Activated CD8-positive, alpha-beta T cell treated with anti-CD3 and anti-CD28 coated beads, Interleukin-2, amount 10 ng/mL, durations not matched to agents 7 days and 5 days (primary cell): Measurements from ENCODE around the gene MAP3K3. TPM values are rescaled to one million over a fixed set of nuclear protein-coding genes. Genes with fewer than 3 reads are reported as not detected.
A peak's percentile ranks its signal among the peaks of the same experiment; 100 is the strongest.

ENCODE experiments used
- ATAC-seq: fragments of 150-1000 bp; cut with Tn5 transposase; one replicate; pipeline ENCODE4 v1.10.0; 2021; ENCODE audit warnings: moderate library complexity
- CTCF ChIA-PET: fragments of 350-600 bp; sonication (Branson Sonifier 250); formaldehyde crosslinking; loops from one replicate; lab custom pipeline; 2021; ENCODE audit warnings: antibody characterized with exemption; lab: Charles Lee
- POLR2A ChIA-PET: fragments of 350-600 bp; sonication (Branson Sonifier 250); formaldehyde crosslinking; loops from one replicate; lab custom pipeline; 2021; ENCODE audit warnings: antibody characterized with exemption; lab: Charles Lee
- DNase-seq: peaks from one replicate; pipeline ENCODE4 v3.0.0-alpha.2; 2020
- H3K27ac Mint-ChIP-seq: one replicate; pipeline ENCODE4 v1.8.0; 2021; ENCODE audit warnings: mild to moderate bottlenecking, mixed read lengths
- H3K27me3 Mint-ChIP-seq: one replicate; pipeline ENCODE4 v1.8.0; 2021; ENCODE audit warnings: low read depth, mixed read lengths
- H3K36me3 Mint-ChIP-seq: one replicate; pipeline ENCODE4 v1.8.0; 2021; ENCODE audit warnings: low read depth, mixed read lengths
- H3K4me1 Mint-ChIP-seq: one replicate; pipeline ENCODE4 v1.8.0; 2021; ENCODE audit warnings: low read depth, mixed read lengths
- H3K4me3 Mint-ChIP-seq: one replicate; pipeline ENCODE4 v1.8.0; 2021; ENCODE audit warnings: mild to moderate bottlenecking, mixed read lengths
- H3K9me3 Mint-ChIP-seq: one replicate; pipeline ENCODE4 v1.8.0; 2022; ENCODE audit warnings: mixed read lengths; ENCODE audit not compliant: insufficient read depth
- total RNA-seq, 2 experiments: library from RNA; stranded (reverse); gene quantifications; one replicate each; pipeline ENCODE4 v1.2.3, GENCODE V29; 2021

Gene MAP3K3
- total RNA-seq, 2 experiments from 2014 or later: 31.4 to 32.8 TPM

DNA sequence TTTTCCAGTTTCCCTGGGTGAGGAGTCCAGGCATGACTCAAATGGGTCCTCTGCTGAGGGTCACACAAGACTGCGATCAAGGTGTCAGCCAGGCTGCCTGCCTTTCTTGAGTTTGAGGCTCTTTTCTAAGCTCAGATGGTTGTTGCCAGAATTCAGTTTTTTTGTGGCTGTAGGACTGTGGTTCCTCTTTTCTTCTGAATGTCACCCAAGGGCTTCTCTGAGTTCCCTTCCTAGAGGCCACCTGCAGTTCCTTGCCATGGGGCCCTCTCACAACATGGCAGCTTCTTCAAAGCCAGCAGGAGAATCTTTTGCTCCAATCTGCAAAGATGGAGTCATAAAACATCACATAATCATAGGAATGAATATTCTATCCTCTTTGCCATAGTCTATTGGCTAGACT is 60.2 kb downstream of the MAP3K3 start:
- Mint-ChIP-seq H3K27ac (no peak overlapping the region), H3K36me3 (peaks cover 22% of the 10 kb centered on the region), H3K27me3 (no peaks in the 10 kb centered on the region), H3K4me1 (no peaks in the 10 kb centered on the region), H3K4me3 (no peak overlapping the region), H3K9me3 (no peaks in the 10 kb centered on the region)
- ChIA-PET POLR2A (interaction anchor here (0.7 to 2.7 kb wide), 3 partner anchors 11 to 16 kb away, joined by 3 to 13 read pairs (median 4); no protein-coding TSS in a partner anchor), CTCF (interaction anchor here (1.1 to 3.3 kb wide), 2 partner anchors 27 to 87 kb away, joined by 3 to 11 read pairs; no protein-coding TSS in a partner anchor)
- no peak for DNase-seq
- ATAC-seq: no peak

DNA sequence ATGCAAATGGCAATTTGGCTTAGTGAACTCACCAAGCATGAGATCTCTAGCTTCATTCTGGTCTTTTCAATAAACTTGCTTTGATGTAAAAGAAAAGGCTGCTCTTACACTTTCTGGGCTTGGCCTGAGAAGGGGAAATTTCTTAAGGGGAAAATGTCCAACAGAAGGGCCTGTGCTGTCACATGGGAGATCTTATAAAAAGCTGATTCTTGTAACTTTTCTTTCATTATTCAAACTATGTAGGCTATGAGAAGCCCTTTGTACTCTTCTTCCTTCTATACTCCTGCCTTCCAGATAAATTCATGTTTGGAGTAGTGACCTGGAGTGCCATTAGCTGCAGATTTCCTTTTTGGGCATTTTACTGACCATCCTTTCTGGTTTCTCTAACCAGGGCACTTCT is 60.8 kb downstream of the MAP3K3 start:
- Mint-ChIP-seq H3K4me3 (no peak overlapping the region), H3K27ac (no peak overlapping the region), H3K4me1 (no peaks in the 10 kb centered on the region), H3K36me3 (peaks cover 21% of the 10 kb centered on the region), H3K27me3 (no peaks in the 10 kb centered on the region), H3K9me3 (no peaks in the 10 kb centered on the region)
- ChIA-PET CTCF (interaction anchor here (1.0 to 3.3 kb wide), 4 partner anchors 15 to 87 kb away, joined by 3 to 11 read pairs (median 4); no protein-coding TSS in a partner anchor), POLR2A (interaction anchor here (0.7 to 2.7 kb wide), 4 partner anchors 10 to 18 kb away, joined by 3 to 13 read pairs (median 4); partner anchors contain the start of gene LIMD2)
- DNase-seq (no peak), ATAC-seq (no peak)

DNA sequence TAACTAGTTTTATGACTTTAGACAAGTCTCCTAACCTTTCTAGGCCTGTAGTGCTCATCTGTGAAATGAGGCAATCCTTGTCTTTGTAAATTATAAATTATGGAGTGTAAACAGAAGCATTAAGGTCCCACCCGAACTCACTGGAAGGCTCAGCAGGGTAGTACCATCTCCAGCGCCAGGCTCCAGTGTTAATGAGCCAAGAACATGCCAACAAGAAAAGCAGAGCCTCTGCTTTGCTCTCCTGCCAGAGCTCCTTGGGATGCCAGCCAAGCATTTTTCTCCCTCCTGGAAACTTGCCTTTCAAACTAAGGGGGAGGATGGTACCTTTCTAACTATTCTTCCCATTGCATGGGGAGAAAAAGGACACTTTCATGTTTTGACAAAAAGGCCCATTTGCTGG is 62.8 kb downstream of the MAP3K3 start:
- Mint-ChIP-seq H3K4me1 (no peaks in the 10 kb centered on the region), H3K27me3 (no peaks in the 10 kb centered on the region), H3K4me3 (no peak overlapping the region), H3K27ac (no peak overlapping the region), H3K9me3 (no peaks in the 10 kb centered on the region), H3K36me3 (peaks cover 19% of the 10 kb centered on the region)
- CTCF ChIA-PET: interaction anchor here (1.3 to 1.8 kb wide), 2 partner anchors 9 to 13 kb away, joined by 3 to 5 read pairs; no protein-coding TSS in a partner anchor
- POLR2A ChIA-PET: interaction anchor here (0.5 kb wide), 1 partner anchor 70 kb away, joined by 3 read pairs; no protein-coding TSS in a partner anchor
- no peak for DNase-seq
- ATAC-seq: no peak

DNA sequence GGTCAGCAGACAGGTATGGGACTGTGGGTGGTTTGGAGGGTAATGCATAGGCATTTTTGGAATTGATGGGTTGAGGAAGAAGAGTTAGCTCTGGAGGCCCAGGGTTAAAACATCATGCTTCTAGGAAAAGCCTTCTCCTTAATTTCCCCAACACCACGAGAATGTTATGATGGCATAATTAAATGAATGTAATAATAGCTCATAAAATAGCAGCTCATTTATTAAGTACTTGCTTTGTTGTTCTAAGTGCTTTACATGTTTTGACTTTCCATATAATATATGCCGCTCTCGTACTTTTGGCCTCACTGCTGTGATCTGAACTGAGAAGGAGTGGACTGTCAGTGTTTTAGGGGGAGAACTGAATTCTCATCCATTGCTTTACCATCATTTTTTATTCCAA is 63.4 kb downstream of the MAP3K3 start:
- Mint-ChIP-seq H3K4me3 (no peak overlapping the region), H3K9me3 (no peaks in the 10 kb centered on the region), H3K4me1 (no peaks in the 10 kb centered on the region), H3K27ac (no peak overlapping the region), H3K36me3 (peaks cover 19% of the 10 kb centered on the region), H3K27me3 (no peaks in the 10 kb centered on the region)
- DNase-seq (no peak), ATAC-seq (no peak)
- ChIA-PET POLR2A (interaction anchor here (0.5 kb wide), 1 partner anchor 70 kb away, joined by 3 read pairs; no protein-coding TSS in a partner anchor), CTCF (interaction anchor here (1.3 to 1.8 kb wide), 2 partner anchors 9 to 13 kb away, joined by 3 to 5 read pairs; no protein-coding TSS in a partner anchor)

DNA sequence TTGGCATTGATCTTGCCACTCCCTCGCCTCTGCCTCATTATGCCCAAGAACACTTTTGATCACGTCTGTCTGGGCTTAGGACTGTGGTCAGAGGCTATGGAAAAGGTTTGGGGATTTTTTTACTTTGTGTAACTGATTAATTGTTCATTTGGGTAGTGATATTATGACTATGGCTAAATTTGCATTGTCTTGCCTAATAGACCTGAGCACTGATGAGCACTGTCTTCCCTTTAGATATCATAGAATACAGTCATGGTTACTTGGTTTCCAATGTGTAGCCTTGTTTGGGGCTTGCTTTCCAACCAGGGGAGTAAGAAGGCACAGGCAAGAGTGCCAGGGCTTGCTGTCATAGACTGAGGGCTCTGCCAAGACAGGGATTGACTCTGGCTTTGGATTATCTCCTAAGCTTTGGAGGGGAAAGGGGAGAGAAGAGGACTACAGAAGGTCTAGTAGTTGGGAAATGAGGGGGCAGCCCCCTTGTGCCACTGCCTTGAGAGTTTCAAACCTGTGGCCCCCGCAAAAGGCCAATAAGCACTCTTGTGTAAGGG is 64.0 kb downstream of the MAP3K3 start:
- ATAC-seq (no peak), DNase-seq (no peak)
- Mint-ChIP-seq H3K27me3 (no peaks in the 10 kb centered on the region), H3K9me3 (no peaks in the 10 kb centered on the region), H3K4me1 (no peaks in the 10 kb centered on the region), H3K4me3 (no peak overlapping the region), H3K36me3 (peaks cover 19% of the 10 kb centered on the region), H3K27ac (no peak overlapping the region)
- POLR2A ChIA-PET: interaction anchor here (1.4 kb wide), 1 partner anchor 10 kb away, joined by 6 read pairs; no protein-coding TSS in a partner anchor
- CTCF ChIA-PET: interaction anchor here (0.9 to 1.2 kb wide), 2 partner anchors 11 to 260 kb away, joined by 3 read pairs; no protein-coding TSS in a partner anchor

DNA sequence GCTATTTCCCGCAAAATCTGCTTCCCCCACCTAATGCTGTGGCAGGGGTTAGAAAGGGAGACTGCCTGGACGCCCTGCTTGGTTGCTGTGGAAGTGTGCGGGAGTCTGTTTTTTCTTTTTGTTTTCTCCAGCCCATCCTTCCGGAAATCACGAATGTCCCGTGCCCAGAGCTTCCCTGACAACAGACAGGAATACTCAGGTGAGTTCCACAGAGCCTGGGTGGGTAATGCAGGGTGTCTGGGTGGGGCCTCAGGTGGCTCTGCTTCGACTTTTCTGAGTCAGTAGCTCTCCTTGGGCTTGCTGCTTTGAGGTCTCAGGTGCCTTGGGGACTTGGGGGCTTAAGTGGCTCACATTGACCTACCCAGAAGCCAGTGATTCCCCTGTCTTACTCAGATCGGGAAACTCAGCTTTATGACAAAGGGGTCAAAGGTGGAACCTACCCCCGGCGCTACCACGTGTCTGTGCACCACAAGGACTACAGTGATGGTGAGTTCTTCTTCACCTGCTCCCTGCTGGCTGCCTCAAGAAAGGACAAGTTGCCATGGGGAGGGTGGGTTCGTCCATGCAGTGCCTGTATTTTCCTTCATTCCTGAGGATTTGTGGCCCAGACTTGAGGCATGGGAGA is 66.3 kb downstream of the MAP3K3 start:
- no peak overlapping the region for H3K27ac Mint-ChIP-seq
- no peak overlapping the region for H3K4me3 Mint-ChIP-seq
- ChIA-PET CTCF (interaction anchor here (1.5 to 1.6 kb wide), 2 partner anchors 22 to 160 kb away, joined by 4 read pairs; no protein-coding TSS in a partner anchor), POLR2A (interaction anchor here (0.9 kb wide), 1 partner anchor 53 kb away, joined by 4 read pairs; no protein-coding TSS in a partner anchor)
- DNase-seq (no peak), ATAC-seq (no peak)
- no peaks in the 10 kb centered on the region for H3K27me3 Mint-ChIP-seq
- peaks cover 5% of the 10 kb centered on the region for H3K4me1 Mint-ChIP-seq
- H3K36me3 Mint-ChIP-seq: peaks cover 22% of the 10 kb centered on the region
- no peaks in the 10 kb centered on the region for H3K9me3 Mint-ChIP-seq

DNA sequence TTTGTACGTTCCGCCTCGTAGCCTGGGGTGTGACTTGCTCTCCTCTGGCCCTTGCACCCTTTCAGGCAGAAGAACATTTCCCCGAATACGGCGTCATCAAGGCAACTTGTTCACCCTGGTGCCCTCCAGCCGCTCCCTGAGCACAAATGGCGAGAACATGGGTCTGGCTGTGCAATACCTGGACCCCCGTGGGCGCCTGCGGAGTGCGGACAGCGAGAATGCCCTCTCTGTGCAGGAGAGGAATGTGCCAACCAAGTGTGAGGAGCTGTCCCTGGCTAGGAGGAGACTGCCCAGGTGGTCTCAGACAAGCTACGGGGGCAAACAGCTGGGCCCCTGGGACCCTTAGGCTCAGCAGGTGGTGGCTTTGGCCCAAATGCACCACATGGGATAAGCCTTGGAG is 67.3 kb downstream of the MAP3K3 start:
- Mint-ChIP-seq H3K36me3 (peaks cover 24% of the 10 kb centered on the region), H3K4me1 (peaks cover 13% of the 10 kb centered on the region), H3K9me3 (no peaks in the 10 kb centered on the region), H3K4me3 (no peak overlapping the region), H3K27me3 (no peaks in the 10 kb centered on the region), H3K27ac (no peak overlapping the region)
- ChIA-PET POLR2A (interaction anchor here (0.7 to 1.4 kb wide), 2 partner anchors 21 to 27 kb away, joined by 3 to 4 read pairs; no protein-coding TSS in a partner anchor), CTCF (interaction anchor here (1.2 kb wide), 1 partner anchor 264 kb away, joined by 3 read pairs; no protein-coding TSS in a partner anchor)
- no peak for ATAC-seq
- DNase-seq: no peak

DNA sequence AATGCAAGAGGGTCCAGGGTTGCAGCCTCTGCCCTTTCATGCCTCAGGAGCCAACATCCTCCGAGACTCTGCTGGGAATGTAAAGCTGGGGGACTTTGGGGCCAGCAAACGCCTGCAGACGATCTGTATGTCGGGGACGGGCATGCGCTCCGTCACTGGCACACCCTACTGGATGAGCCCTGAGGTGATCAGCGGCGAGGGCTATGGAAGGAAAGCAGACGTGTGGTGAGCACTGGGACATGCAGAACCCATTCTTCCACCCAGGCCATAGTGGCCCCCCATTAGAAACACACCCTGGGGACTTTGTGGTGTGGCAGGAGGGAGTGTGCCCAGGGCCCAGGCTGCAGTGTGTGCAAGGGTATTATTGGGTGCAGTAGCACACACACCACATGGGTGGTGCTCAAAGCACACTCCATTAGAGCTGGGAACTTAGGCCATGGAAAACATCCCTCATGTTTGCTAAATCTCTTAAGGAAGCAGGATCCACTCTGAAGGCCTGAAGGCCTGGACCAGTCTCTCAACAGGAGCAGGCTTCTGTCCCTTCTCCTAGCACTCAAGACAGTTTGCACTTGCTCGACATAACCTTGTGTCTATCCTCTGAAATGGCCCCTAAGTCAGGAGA is 70.1 kb downstream of the MAP3K3 start:
- CTCF ChIA-PET: interaction anchor here (1.0 to 6.9 kb wide), 2 partner anchors 16 to 138 kb away, joined by 4 to 85 read pairs; no protein-coding TSS in a partner anchor
- Mint-ChIP-seq H3K4me3 (no peak overlapping the region), H3K27ac (peak overlapping the region; percentile 15), H3K27me3 (no peaks in the 10 kb centered on the region), H3K4me1 (peaks cover 40% of the 10 kb centered on the region), H3K9me3 (no peaks in the 10 kb centered on the region), H3K36me3 (peaks cover 46% of the 10 kb centered on the region)
- POLR2A ChIA-PET: interaction anchor here (1.1 to 7.7 kb wide), 3 partner anchors 18 to 146 kb away, joined by 3 to 150 read pairs (median 3); no protein-coding TSS in a partner anchor
- ATAC-seq (no peak), DNase-seq (no peak)

DNA sequence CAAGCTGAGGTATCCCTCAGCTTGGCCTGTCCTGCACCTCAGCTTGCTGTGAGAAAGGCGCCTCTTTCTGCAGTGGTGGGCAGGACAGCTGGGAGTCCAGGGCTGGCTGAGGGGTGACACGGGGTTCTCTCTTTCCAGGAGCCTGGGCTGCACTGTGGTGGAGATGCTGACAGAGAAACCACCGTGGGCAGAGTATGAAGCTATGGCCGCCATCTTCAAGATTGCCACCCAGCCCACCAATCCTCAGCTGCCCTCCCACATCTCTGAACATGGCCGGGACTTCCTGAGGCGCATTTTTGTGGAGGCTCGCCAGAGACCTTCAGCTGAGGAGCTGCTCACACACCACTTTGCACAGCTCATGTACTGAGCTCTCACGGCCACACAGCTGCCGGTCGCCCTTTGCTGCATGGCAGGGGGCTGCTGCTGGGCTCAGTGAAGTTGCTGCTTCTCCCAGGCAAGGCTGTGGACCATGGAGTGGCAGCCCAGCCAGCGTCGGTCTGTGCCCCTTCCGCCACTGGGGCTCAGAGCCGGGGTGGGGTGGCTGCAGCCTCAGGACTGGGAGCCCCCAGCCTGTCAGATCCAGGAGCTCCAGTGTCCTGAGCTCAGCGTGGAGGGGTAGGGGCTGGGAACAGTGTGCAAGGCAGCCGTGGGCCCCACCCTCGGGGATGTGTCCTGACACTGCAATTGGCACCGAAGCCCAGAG is 71.3 kb downstream of the MAP3K3 start:
- H3K27ac Mint-ChIP-seq: peak overlapping the region; percentile 70
- POLR2A ChIA-PET: interaction anchor here (1.0 to 7.7 kb wide), 12 partner anchors 9 to 145 kb away, joined by 3 to 150 read pairs (median 4); partner anchors contain the start of genes DDX42, MAP3K3 and STRADA
- H3K36me3 Mint-ChIP-seq: peaks cover 59% of the 10 kb centered on the region
- ATAC-seq: no peak
- no peak overlapping the region for H3K4me3 Mint-ChIP-seq
- H3K27me3 Mint-ChIP-seq: no peaks in the 10 kb centered on the region
- H3K9me3 Mint-ChIP-seq: no peaks in the 10 kb centered on the region
- DNase-seq: no peak
- CTCF ChIA-PET: interaction anchor here (0.5 to 6.9 kb wide), 4 partner anchors 9 to 155 kb away, joined by 3 to 85 read pairs (median 3); no protein-coding TSS in a partner anchor
- peaks cover 44% of the 10 kb centered on the region for H3K4me1 Mint-ChIP-seq

DNA sequence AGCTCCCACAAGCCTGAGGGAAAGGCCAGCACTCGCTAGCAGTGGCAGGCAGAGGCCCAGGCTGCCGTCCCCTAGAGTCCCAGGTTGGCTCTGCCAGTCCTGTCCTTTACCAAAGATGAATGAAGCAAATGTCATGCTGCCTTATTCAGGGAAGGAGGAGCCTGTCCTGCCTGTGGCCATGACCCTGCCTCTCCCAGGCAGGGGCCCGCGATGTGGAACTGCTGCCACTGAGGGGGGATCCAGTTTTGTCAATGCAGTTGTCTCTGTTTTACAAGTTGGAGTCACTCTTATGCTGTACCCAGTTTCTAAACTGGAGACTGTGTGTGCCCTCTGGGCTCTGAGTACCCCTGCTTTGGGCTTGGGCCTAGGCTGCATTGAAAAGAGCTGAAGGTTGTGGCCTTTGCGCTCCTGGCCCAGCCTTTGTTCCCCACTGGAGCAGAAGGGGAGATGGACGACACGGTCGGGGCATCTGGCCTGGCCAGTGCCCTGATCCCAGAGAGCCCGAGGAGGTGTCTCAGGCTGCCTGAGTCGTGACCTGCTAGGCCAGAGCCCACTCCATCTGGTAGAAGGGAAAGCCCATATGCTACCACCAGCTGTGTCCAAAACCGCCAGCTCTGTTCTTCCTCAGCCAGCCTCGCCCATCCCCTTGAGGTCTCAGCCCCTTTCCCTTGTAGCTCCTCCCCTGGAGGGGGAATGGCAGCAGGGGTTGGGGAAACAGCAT is 72.2 kb downstream of the MAP3K3 start:
- CTCF ChIA-PET: interaction anchor here (1.3 to 6.9 kb wide), 2 partner anchors 10 to 14 kb away, joined by 3 to 85 read pairs; no protein-coding TSS in a partner anchor
- Mint-ChIP-seq H3K36me3 (peaks cover 62% of the 10 kb centered on the region), H3K27me3 (no peaks in the 10 kb centered on the region), H3K27ac (peak overlapping the region; percentile 77), H3K9me3 (no peaks in the 10 kb centered on the region), H3K4me1 (peaks cover 44% of the 10 kb centered on the region), H3K4me3 (no peak overlapping the region)
- ATAC-seq (no peak), DNase-seq (no peak)
- POLR2A ChIA-PET: interaction anchor here (0.6 to 7.7 kb wide), 14 partner anchors 9 to 149 kb away, joined by 3 to 150 read pairs (median 4); partner anchors contain the start of genes DDX42, MAP3K3 and STRADA
